Endodermal cell (in vitro differentiated cells): ENCODE results near the gene RNF227. TPM values are rescaled to one million over a fixed set of nuclear protein-coding genes. Genes with fewer than 3 reads are reported as not detected.

Experiments
- DNase-seq: peaks from one replicate; pipeline ENCODE4 v3.0.0-alpha.2; 2017
- H3K27ac ChIP-seq: 2 replicates; pipeline ENCODE4 v1.5.1; 2013; ENCODE audit warnings: mild to moderate bottlenecking, low read depth, low read length, moderate library complexity
- H3K27me3 ChIP-seq: 2 replicates; pipeline ENCODE4 v1.6.1; 2013; ENCODE audit warnings: mild to moderate bottlenecking, low read length, moderate library complexity; ENCODE audit not compliant: insufficient read depth, control insufficient read depth, poor library complexity, severe bottlenecking
- H3K36me3 ChIP-seq: 2 replicates; pipeline ENCODE4 v1.7.0; 2013; ENCODE audit warnings: mild to moderate bottlenecking, low read length, moderate library complexity; ENCODE audit not compliant: control insufficient read depth, insufficient read depth
- H3K4me1 ChIP-seq: one replicate; pipeline ENCODE4 v1.7.0; 2013; ENCODE audit warnings: low read length; ENCODE audit not compliant: control insufficient read depth, insufficient read depth
- H3K4me3 ChIP-seq: 2 replicates; pipeline ENCODE4 v1.5.1; 2013; ENCODE audit warnings: mild to moderate bottlenecking, low read length, moderate library complexity
- H3K9ac ChIP-seq: 2 replicates; pipeline ENCODE4 v1.6.1; 2013; ENCODE audit warnings: mild to moderate bottlenecking, low read length, moderate library complexity; ENCODE audit not compliant: poor library complexity, severe bottlenecking; ENCODE audit errors: extremely low read depth
- H3K9me3 ChIP-seq: 2 replicates; pipeline ENCODE4 v1.6.1; 2013; ENCODE audit warnings: mild to moderate bottlenecking, low read length, moderate library complexity; ENCODE audit not compliant: control insufficient read depth
- H3K27ac Mint-ChIP-seq: 2 replicates; pipeline ENCODE4 v1.8.0; 2020; ENCODE audit warnings: mixed read lengths
- H3K27me3 Mint-ChIP-seq: 2 replicates; pipeline ENCODE4 v1.8.0; 2021; ENCODE audit warnings: mild to moderate bottlenecking, mixed read lengths; ENCODE audit not compliant: insufficient read depth
- H3K36me3 Mint-ChIP-seq: 2 replicates; pipeline ENCODE4 v1.8.0; 2020; ENCODE audit warnings: low read depth, mixed read lengths
- H3K4me1 Mint-ChIP-seq: 2 replicates; pipeline ENCODE4 v1.8.0; 2020; ENCODE audit warnings: mixed read lengths
- H3K4me3 Mint-ChIP-seq: 2 replicates; pipeline ENCODE4 v1.8.0; 2020; ENCODE audit warnings: mild to moderate bottlenecking, moderate library complexity, mixed read lengths
- H3K9me3 Mint-ChIP-seq: 2 replicates; pipeline ENCODE4 v1.8.0; 2020; ENCODE audit warnings: mild to moderate bottlenecking, mixed read lengths
- WGBS, 2 experiments: methylation state at CpG; one replicate each; pipeline versions ENCODE4 v1.1.5 to v1.1.7; 2013; ENCODE audit warnings: missing lambda C conversion rate in 2 of 2, mixed read lengths in 1 of 2; ENCODE audit not compliant: insufficient coverage in 1 of 2, insufficient read length in 1 of 2; 5-methylcytosine and 5-hydroxymethylcytosine counted together
- total RNA-seq, 2 donors: library from RNA; stranded (reverse); fragmentation: NEBNext Ultra II Directional in 1 of 2; extraction: Animal tissue kit (Norgen Biotek cat#: 25700) in 1 of 2; gene quantifications; 2 replicates in 1 of 2; 3 replicates in 1 of 2; pipeline ENCODE4 v1.2.1, GENCODE V29; 2021
- TF ChIP-seq, protein P1 (sequence below): fragments of 200-600 bp; sonication (generic); conservative IDR thresholded peaks from 2 replicates; pipeline ENCODE4 v1.5.0; 2021; ENCODE audit warnings: antibody characterized with exemption, mild to moderate bottlenecking

The RNF227 gene
- total RNA-seq, 2 donors from 2014 or later, result 1.1 to 1.6 TPM

DNA sequence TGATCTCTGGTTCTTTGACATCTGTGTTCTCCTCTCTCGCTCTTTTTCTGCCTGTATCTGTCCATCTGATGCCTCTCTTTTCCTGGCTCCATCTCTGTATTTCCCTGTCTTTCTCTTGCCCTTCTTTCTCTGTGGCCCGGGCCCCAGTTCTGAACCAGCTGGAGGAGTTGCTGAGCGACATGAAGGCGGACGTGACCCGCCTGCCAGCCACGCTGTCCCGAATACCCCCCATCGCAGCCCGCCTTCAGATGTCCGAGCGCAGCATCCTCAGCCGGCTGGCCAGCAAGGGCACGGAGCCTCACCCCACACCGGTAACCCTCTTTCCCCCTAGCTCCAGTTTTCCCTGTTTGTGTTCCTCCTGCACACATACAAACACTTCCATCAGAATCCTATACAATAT lies 5.8 kb downstream of the RNF227 start:
- TF ChIP-seq, protein P1, sequence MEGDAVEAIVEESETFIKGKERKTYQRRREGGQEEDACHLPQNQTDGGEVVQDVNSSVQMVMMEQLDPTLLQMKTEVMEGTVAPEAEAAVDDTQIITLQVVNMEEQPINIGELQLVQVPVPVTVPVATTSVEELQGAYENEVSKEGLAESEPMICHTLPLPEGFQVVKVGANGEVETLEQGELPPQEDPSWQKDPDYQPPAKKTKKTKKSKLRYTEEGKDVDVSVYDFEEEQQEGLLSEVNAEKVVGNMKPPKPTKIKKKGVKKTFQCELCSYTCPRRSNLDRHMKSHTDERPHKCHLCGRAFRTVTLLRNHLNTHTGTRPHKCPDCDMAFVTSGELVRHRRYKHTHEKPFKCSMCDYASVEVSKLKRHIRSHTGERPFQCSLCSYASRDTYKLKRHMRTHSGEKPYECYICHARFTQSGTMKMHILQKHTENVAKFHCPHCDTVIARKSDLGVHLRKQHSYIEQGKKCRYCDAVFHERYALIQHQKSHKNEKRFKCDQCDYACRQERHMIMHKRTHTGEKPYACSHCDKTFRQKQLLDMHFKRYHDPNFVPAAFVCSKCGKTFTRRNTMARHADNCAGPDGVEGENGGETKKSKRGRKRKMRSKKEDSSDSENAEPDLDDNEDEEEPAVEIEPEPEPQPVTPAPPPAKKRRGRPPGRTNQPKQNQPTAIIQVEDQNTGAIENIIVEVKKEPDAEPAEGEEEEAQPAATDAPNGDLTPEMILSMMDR, result no peak
- no peak for DNase-seq
- Mint-ChIP-seq H3K4me1 (peaks cover 3% of the 10 kb centered on the region), H3K27me3 (peaks cover 12% of the 10 kb centered on the region), H3K36me3 (peaks cover 46% of the 10 kb centered on the region), H3K9me3 (no peaks in the 10 kb centered on the region), H3K4me3 (no peak overlapping the region), H3K27ac (no peak overlapping the region)
- Histone ChIP-seq H3K36me3 (peaks cover 46% of the 10 kb centered on the region), H3K9ac (no peak overlapping the region), H3K4me3 (no peak overlapping the region), H3K9me3 (no peaks in the 10 kb centered on the region), H3K4me1 (no peaks in the 10 kb centered on the region), H3K27ac (no peak overlapping the region), H3K27me3 (no peaks in the 10 kb centered on the region)
- 98 to 99% methylated on average over 14 to 15 of the region's 15 CpGs for WGBS, 2 experiments

DNA sequence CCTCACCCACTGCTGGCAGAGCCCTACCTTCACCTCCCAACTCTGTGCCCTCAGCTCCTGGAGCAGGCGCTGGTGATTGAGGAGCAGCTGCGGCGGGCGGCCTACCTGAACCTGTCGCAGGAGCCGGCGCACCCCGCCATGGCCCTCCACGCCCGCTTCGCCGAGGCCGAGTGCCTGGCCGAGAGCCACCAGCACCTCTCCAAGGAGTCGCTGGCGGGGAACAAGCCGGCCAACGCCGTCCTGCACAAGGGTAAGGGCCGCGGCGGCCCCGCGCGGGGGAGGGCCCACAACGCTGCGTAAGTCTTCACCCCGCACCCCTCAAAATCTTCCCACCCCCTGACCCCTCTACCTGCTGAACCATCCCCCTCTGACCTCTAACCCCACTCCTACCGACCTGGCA lies 7.0 kb downstream of the RNF227 start:
- Mint-ChIP-seq H3K9me3 (no peaks in the 10 kb centered on the region), H3K27me3 (peaks cover 1% of the 10 kb centered on the region), H3K36me3 (peaks cover 58% of the 10 kb centered on the region), H3K4me3 (no peak overlapping the region), H3K4me1 (peaks cover 6% of the 10 kb centered on the region), H3K27ac (no peak overlapping the region)
- no peak for DNase-seq
- Histone ChIP-seq H3K9ac (no peak overlapping the region), H3K4me3 (no peak overlapping the region), H3K36me3 (peaks cover 58% of the 10 kb centered on the region), H3K27me3 (no peaks in the 10 kb centered on the region), H3K4me1 (no peaks in the 10 kb centered on the region), H3K27ac (no peak overlapping the region), H3K9me3 (no peaks in the 10 kb centered on the region)
- TF ChIP-seq, protein P1, result no peak
- WGBS, 2 experiments, result 97% methylated on average over 7 to 29 of the region's 29 CpGs

- DNase-seq, result peak; percentile 83
- peaks cover 7% of the 10 kb centered on the region for H3K4me1 ChIP-seq
- TF ChIP-seq, protein P1, result no peak
- no peaks in the 10 kb centered on the region for H3K9me3 ChIP-seq
- WGBS, 2 experiments, result 66 to 73% methylated on average over 17 to 22 of the region's 22 CpGs
- peak overlapping the region; percentile 45 for H3K4me3 ChIP-seq
- H3K9ac ChIP-seq, result no peak overlapping the region
- H3K27me3 ChIP-seq, result no peaks in the 10 kb centered on the region
- peaks cover 26% of the 10 kb centered on the region for H3K4me1 Mint-ChIP-seq
- H3K27me3 Mint-ChIP-seq, result no peaks in the 10 kb centered on the region
- peak overlapping the region; percentile 86 for H3K27ac Mint-ChIP-seq
- no peak overlapping the region for H3K27ac ChIP-seq
- H3K4me3 Mint-ChIP-seq, result peak overlapping the region; percentile 17
- peaks cover 81% of the 10 kb centered on the region for H3K36me3 Mint-ChIP-seq
- H3K36me3 ChIP-seq, result peaks cover 79% of the 10 kb centered on the region
- no peaks in the 10 kb centered on the region for H3K9me3 Mint-ChIP-seq
These were observed 12.7 kb downstream of the RNF227 start for GRCh38 chr17:7903154-7904103.
